CD4-positive, CD25-positive, alpha-beta regulatory T cell (primary cell): ENCODE data around the gene DEGS1. TPM values are rescaled to one million over a fixed set of nuclear protein-coding genes. Genes with fewer than 3 reads are reported as not detected.

Experiments
- ATAC-seq, 2 donors: fragments of 150-1000 bp; cut with Tn5 transposase; one replicate each; pipeline ENCODE4 v1.10.0; 2021; ENCODE audit warnings: low read depth in 2 of 2, moderate number of reproducible peaks in 2 of 2, moderate library complexity in 1 of 2
- DNase-seq, 3 donors: peaks; one replicate each; pipeline versions ENCODE4 v3.0.0 to v3.0.0-alpha.2; 2012 to 2022; ENCODE audit warnings: mixed read lengths in 1 of 3
- H3K27ac ChIP-seq: one replicate; pipeline ENCODE4 v1.7.0; 2013; ENCODE audit warnings: mild to moderate bottlenecking, low read length; ENCODE audit not compliant: insufficient read depth, poor library complexity, severe bottlenecking
- H3K27me3 ChIP-seq: one replicate; pipeline ENCODE4 v1.7.0; 2013; ENCODE audit warnings: low read length; ENCODE audit not compliant: control insufficient read depth, insufficient read depth
- H3K36me3 ChIP-seq: one replicate; pipeline ENCODE4 v1.7.0; 2013; ENCODE audit warnings: mild to moderate bottlenecking, low read length, moderate library complexity; ENCODE audit not compliant: control insufficient read depth, insufficient read depth
- H3K4me1 ChIP-seq: 2 replicates; pipeline ENCODE4 v1.7.0; 2013; ENCODE audit warnings: mild to moderate bottlenecking, low read length; ENCODE audit not compliant: insufficient read depth, control insufficient read depth, poor library complexity, severe bottlenecking
- H3K4me3 ChIP-seq: one replicate; pipeline ENCODE4 v1.7.0; 2013; ENCODE audit warnings: low read depth, mild to moderate bottlenecking, low read length, moderate library complexity
- H3K9me3 ChIP-seq, 2 experiments: 1 replicate in 1 of 2; 2 replicates in 1 of 2; pipeline ENCODE4 v1.7.0; 2013; ENCODE audit warnings: low read length in 2 of 2, mild to moderate bottlenecking in 1 of 2, moderate library complexity in 1 of 2; ENCODE audit not compliant: control insufficient read depth in 2 of 2
- H3K27ac Mint-ChIP-seq, 3 donors: one replicate each; pipeline ENCODE4 v1.8.0; 2020 to 2022; ENCODE audit warnings: mild to moderate bottlenecking in 3 of 3, mixed read lengths in 3 of 3, moderate library complexity in 2 of 3
- H3K27me3 Mint-ChIP-seq: one replicate; pipeline ENCODE4 v1.8.0; 2022; ENCODE audit warnings: mild to moderate bottlenecking, mixed read lengths
- H3K36me3 Mint-ChIP-seq: one replicate; pipeline ENCODE4 v1.8.0; 2020; ENCODE audit warnings: mixed read lengths
- H3K4me1 Mint-ChIP-seq, 4 donors: one replicate each; pipeline ENCODE4 v1.8.0; 2020 to 2022; ENCODE audit warnings: mixed read lengths in 4 of 4, mild to moderate bottlenecking in 1 of 4
- H3K4me3 Mint-ChIP-seq, 4 donors: one replicate each; pipeline ENCODE4 v1.8.0; 2020 to 2022; ENCODE audit warnings: mild to moderate bottlenecking in 4 of 4, mixed read lengths in 4 of 4, moderate library complexity in 3 of 4
- H3K9me3 Mint-ChIP-seq, 7 donors: one replicate each; pipeline ENCODE4 v1.8.0; 2020 to 2022; ENCODE audit warnings: mixed read lengths in 7 of 7, mild to moderate bottlenecking in 3 of 7, moderate library complexity in 2 of 7
- polyA plus RNA-seq, 4 donors: library from polyadenylated mRNA; unstranded; fragments of 300-500 nt; fragmentation: Illumina TruSeq; gene quantifications; one replicate each; pipeline ENCODE4 v1.2.3, GENCODE V29; 2021
- total RNA-seq: library from RNA; stranded (reverse); gene quantifications from one replicate; pipeline ENCODE4 v1.2.3, GENCODE V29; 2022

The DEGS1 gene
- total and polyA plus RNA-seq, 5 donors from 2014 or later, result 46.1 to 161 (median 132) TPM

- no peaks in the 10 kb centered on the region for H3K27me3 Mint-ChIP-seq
- H3K27me3 ChIP-seq, result no peaks in the 10 kb centered on the region
- H3K4me3 ChIP-seq, result no peak overlapping the region
- no peak overlapping the region for H3K4me3 Mint-ChIP-seq
- no peaks in the 10 kb centered on the region for H3K9me3 Mint-ChIP-seq
- no peak overlapping the region for H3K27ac ChIP-seq
- ATAC-seq (no peak), DNase-seq (no peak)
- H3K4me1 Mint-ChIP-seq, result peaks cover 0 to 4% (median 1%) of the 10 kb centered on the region in 4 donors
- H3K27ac Mint-ChIP-seq, result no peak overlapping the region
- H3K9me3 ChIP-seq, result no peaks in the 10 kb centered on the region
- no peaks in the 10 kb centered on the region for H3K4me1 ChIP-seq
- H3K36me3 ChIP-seq, result no peaks in the 10 kb centered on the region
- H3K36me3 Mint-ChIP-seq, result no peaks in the 10 kb centered on the region
Observed at GRCh38 chr1:224219011-224219611, 36.1 kb downstream of the DEGS1 start.

- Mint-ChIP-seq H3K27ac (no peak overlapping the region), H3K4me1 (peaks cover 0 to 4% (median 1%) of the 10 kb centered on the region in 4 donors), H3K9me3 (no peaks in the 10 kb centered on the region), H3K36me3 (no peaks in the 10 kb centered on the region), H3K27me3 (no peaks in the 10 kb centered on the region), H3K4me3 (no peak overlapping the region)
- Histone ChIP-seq H3K9me3 (no peaks in the 10 kb centered on the region), H3K4me1 (no peaks in the 10 kb centered on the region), H3K36me3 (no peaks in the 10 kb centered on the region), H3K27ac (no peak overlapping the region), H3K4me3 (no peak overlapping the region), H3K27me3 (no peaks in the 10 kb centered on the region)
- no peak for ATAC-seq
- no peak for DNase-seq
Observed at GRCh38 chr1:224219612-224220059, 36.6 kb downstream of the DEGS1 start.

GRCh38 chr1:224223819-224224714 is 41.0 kb downstream of the DEGS1 start:
- no peaks in the 10 kb centered on the region for H3K9me3 ChIP-seq
- Mint-ChIP-seq H3K4me3 (no peak overlapping the region), H3K27me3 (no peaks in the 10 kb centered on the region), H3K27ac (no peak overlapping the region), H3K4me1 (peaks cover 0 to 2% (median 0%) of the 10 kb centered on the region in 4 donors), H3K36me3 (peaks cover 14% of the 10 kb centered on the region), H3K9me3 (no peaks in the 10 kb centered on the region)
- peaks cover 20% of the 10 kb centered on the region for H3K36me3 ChIP-seq
- ATAC-seq (no peak), DNase-seq (no peak)
- no peaks in the 10 kb centered on the region for H3K27me3 ChIP-seq
- no peak overlapping the region for H3K4me3 ChIP-seq
- no peak overlapping the region for H3K27ac ChIP-seq
- H3K4me1 ChIP-seq, result no peaks in the 10 kb centered on the region

- Mint-ChIP-seq H3K27ac (peak overlapping the region in 1 of 3 donors; percentile 46), H3K9me3 (no peaks in the 10 kb centered on the region), H3K36me3 (peaks cover 32% of the 10 kb centered on the region), H3K4me3 (no peak overlapping the region), H3K27me3 (no peaks in the 10 kb centered on the region), H3K4me1 (peaks cover 0 to 2% (median 0%) of the 10 kb centered on the region in 4 donors)
- Histone ChIP-seq H3K36me3 (peaks cover 35% of the 10 kb centered on the region), H3K27ac (no peak overlapping the region), H3K4me1 (no peaks in the 10 kb centered on the region), H3K27me3 (no peaks in the 10 kb centered on the region), H3K4me3 (no peak overlapping the region), H3K9me3 (no peaks in the 10 kb centered on the region)
- ATAC-seq (no peak), DNase-seq (no peak)
Observed at GRCh38 chr1:224226849-224227502, 43.9 kb downstream of the DEGS1 start.

GRCh38 chr1:224234017-224234416 is 51.0 kb downstream of the DEGS1 start:
- H3K4me3 Mint-ChIP-seq, result no peak overlapping the region
- ATAC-seq (no peak), DNase-seq (no peak)
- H3K27me3 Mint-ChIP-seq, result no peaks in the 10 kb centered on the region
- peak overlapping the region in 1 of 3 donors; percentile 75 for H3K27ac Mint-ChIP-seq
- H3K9me3 ChIP-seq, result no peaks in the 10 kb centered on the region
- H3K4me3 ChIP-seq, result no peak overlapping the region
- H3K27me3 ChIP-seq, result no peaks in the 10 kb centered on the region
- no peaks in the 10 kb centered on the region for H3K4me1 ChIP-seq
- H3K36me3 Mint-ChIP-seq, result peaks cover 26% of the 10 kb centered on the region
- H3K27ac ChIP-seq, result no peak overlapping the region
- H3K9me3 Mint-ChIP-seq, result no peaks in the 10 kb centered on the region
- peaks cover 0 to 5% (median 0%) of the 10 kb centered on the region in 4 donors for H3K4me1 Mint-ChIP-seq
- H3K36me3 ChIP-seq, result peaks cover 52% of the 10 kb centered on the region

GRCh38 chr1:224235813-224236493 is 52.9 kb downstream of the DEGS1 start:
- H3K36me3 ChIP-seq, result peaks cover 45% of the 10 kb centered on the region
- no peaks in the 10 kb centered on the region for H3K27me3 Mint-ChIP-seq
- DNase-seq (no peak), ATAC-seq (no peak)
- peaks cover 0 to 5% (median under 1%) of the 10 kb centered on the region in 4 donors for H3K4me1 Mint-ChIP-seq
- no peak overlapping the region for H3K4me3 Mint-ChIP-seq
- no peak overlapping the region for H3K4me3 ChIP-seq
- peak overlapping the region in 1 of 3 donors; percentile 8 for H3K27ac Mint-ChIP-seq
- H3K27ac ChIP-seq, result no peak overlapping the region
- H3K27me3 ChIP-seq, result no peaks in the 10 kb centered on the region
- peaks cover 19% of the 10 kb centered on the region for H3K36me3 Mint-ChIP-seq
- H3K4me1 ChIP-seq, result no peaks in the 10 kb centered on the region
- no peaks in the 10 kb centered on the region for H3K9me3 ChIP-seq
- no peaks in the 10 kb centered on the region for H3K9me3 Mint-ChIP-seq

GRCh38 chr1:224237119-224237881 is 54.3 kb downstream of the DEGS1 start:
- Mint-ChIP-seq H3K36me3 (peaks cover 17% of the 10 kb centered on the region), H3K9me3 (no peaks in the 10 kb centered on the region), H3K4me3 (no peak overlapping the region), H3K4me1 (peaks cover 0 to 5% (median under 1%) of the 10 kb centered on the region in 4 donors), H3K27me3 (no peaks in the 10 kb centered on the region), H3K27ac (peak overlapping the region in 1 of 3 donors; percentile 27)
- Histone ChIP-seq H3K4me1 (no peaks in the 10 kb centered on the region), H3K27me3 (no peaks in the 10 kb centered on the region), H3K9me3 (no peaks in the 10 kb centered on the region), H3K27ac (no peak overlapping the region), H3K4me3 (no peak overlapping the region), H3K36me3 (peaks cover 39% of the 10 kb centered on the region)
- ATAC-seq, result no peak
- no peak for DNase-seq
